ENCODE measurements around the gene PRKCE.

- TF ChIP-seq, protein P1, sequence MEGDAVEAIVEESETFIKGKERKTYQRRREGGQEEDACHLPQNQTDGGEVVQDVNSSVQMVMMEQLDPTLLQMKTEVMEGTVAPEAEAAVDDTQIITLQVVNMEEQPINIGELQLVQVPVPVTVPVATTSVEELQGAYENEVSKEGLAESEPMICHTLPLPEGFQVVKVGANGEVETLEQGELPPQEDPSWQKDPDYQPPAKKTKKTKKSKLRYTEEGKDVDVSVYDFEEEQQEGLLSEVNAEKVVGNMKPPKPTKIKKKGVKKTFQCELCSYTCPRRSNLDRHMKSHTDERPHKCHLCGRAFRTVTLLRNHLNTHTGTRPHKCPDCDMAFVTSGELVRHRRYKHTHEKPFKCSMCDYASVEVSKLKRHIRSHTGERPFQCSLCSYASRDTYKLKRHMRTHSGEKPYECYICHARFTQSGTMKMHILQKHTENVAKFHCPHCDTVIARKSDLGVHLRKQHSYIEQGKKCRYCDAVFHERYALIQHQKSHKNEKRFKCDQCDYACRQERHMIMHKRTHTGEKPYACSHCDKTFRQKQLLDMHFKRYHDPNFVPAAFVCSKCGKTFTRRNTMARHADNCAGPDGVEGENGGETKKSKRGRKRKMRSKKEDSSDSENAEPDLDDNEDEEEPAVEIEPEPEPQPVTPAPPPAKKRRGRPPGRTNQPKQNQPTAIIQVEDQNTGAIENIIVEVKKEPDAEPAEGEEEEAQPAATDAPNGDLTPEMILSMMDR (IDR thresholded peaks at IDR 0.05; ENCODE audit: low read depth, low read length, missing input control) = no peak
- peak; percentile 13 for TF ChIP-seq YY1 (IDR thresholded peaks at IDR 0.05)
- TF ChIP-seq SP1 (IDR thresholded peaks at IDR 0.05) = no peak
- TF ChIP-seq REST (IDR thresholded peaks at IDR 0.05) = no peak
- TF ChIP-seq GABPA (IDR thresholded peaks at IDR 0.05 in 1 of 2, conservative IDR thresholded peaks at IDR 0.05 in 1 of 2) = no peak
- no peak for TF ChIP-seq JUND (IDR thresholded peaks at IDR 0.05)
- no peak for TF ChIP-seq TAF1 (conservative IDR thresholded peaks at IDR 0.05)
Observed at GRCh38 chr2:45680351-45680967, 29.0 kb downstream of the PRKCE start.

Measured in liver (tissue), 3 donors.